ENCODE results near the gene PTGES.
A peak's percentile ranks its signal among the peaks of the same experiment; 100 is the strongest.
"Not testable (repeated sequence)": the region's sequence is repeated elsewhere in the genome, so short reads cannot be mapped to it uniquely, and the experiment has no call there.

Gene PTGES, protein sequence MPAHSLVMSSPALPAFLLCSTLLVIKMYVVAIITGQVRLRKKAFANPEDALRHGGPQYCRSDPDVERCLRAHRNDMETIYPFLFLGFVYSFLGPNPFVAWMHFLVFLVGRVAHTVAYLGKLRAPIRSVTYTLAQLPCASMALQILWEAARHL

GRCh38 chr9:129752900-129753729 is at the start of gene PTGES:
PTGES (minus strand) TSS chr9:129753042; CDS start chr9:129753012, 30 bp downstream.
- Histone ChIP-seq H3K36me3 (ENCODE audit: insufficient read depth) (no peaks in the 10 kb centered on the region), H3K27ac (no peak within 1 kb of the TSS), H3K4me2 (peak within 1 kb of the TSS; percentile 66), H3K79me2 (ENCODE audit: insufficient read depth, low read depth) (no peaks in the 10 kb centered on the region), H3K27me3 (ENCODE audit: insufficient read depth, low read depth) (peaks cover 47% of the 10 kb centered on the region), H3K9ac (no peak within 1 kb of the TSS), H2AFZ (ENCODE audit: low read depth) (peak within 1 kb of the TSS; percentile 42; the same call in 1 of the 2 replicates), H3K4me3 (IDR thresholded peaks at IDR 0.05; ENCODE audit: insufficient read depth, low read depth, low read length) (no peak within 1 kb of the TSS), H3K4me1 (ENCODE audit: low read depth, poor library complexity, severe bottlenecking) (peaks cover 8% of the 10 kb centered on the region), H4K20me1 (ENCODE audit: insufficient read depth) (no peaks in the 10 kb centered on the region)
- TF ChIP-seq CTCF (conservative IDR thresholded peaks at IDR 0.05; ENCODE audit: low read depth, low read length), result no peak

- Histone ChIP-seq H3K4me3 (IDR thresholded peaks at IDR 0.05; ENCODE audit: insufficient read depth, low read depth, low read length) (no peak overlapping the region), H3K27ac (no peak overlapping the region), H3K36me3 (ENCODE audit: insufficient read depth) (no peaks in the 10 kb centered on the region), H3K9ac (no peak overlapping the region), H3K4me2 (no peak overlapping the region), H3K79me2 (ENCODE audit: insufficient read depth, low read depth) (no peaks in the 10 kb centered on the region), H3K27me3 (ENCODE audit: insufficient read depth, low read depth) (peaks cover 1% of the 10 kb centered on the region; the same call in 1 of the 2 replicates), H4K20me1 (ENCODE audit: insufficient read depth) (no peaks in the 10 kb centered on the region), H2AFZ (ENCODE audit: low read depth) (no peak overlapping the region), H3K4me1 (ENCODE audit: low read depth, poor library complexity, severe bottlenecking) (peaks cover 11% of the 10 kb centered on the region)
- no peak for TF ChIP-seq CTCF (conservative IDR thresholded peaks at IDR 0.05; ENCODE audit: low read depth, low read length)
Observed at GRCh38 chr9:129801504-129801903, 48.7 kb upstream of the PTGES start.

- H4K20me1 ChIP-seq (ENCODE audit: insufficient read depth), result no peaks in the 10 kb centered on the region
- H3K4me2 ChIP-seq, result no peak overlapping the region
- H3K79me2 ChIP-seq (ENCODE audit: insufficient read depth, low read depth), result no peaks in the 10 kb centered on the region
- H3K27ac ChIP-seq, result no peak overlapping the region
- H3K9ac ChIP-seq, result no peak overlapping the region
- H3K4me3 ChIP-seq (IDR thresholded peaks at IDR 0.05; ENCODE audit: insufficient read depth, low read depth, low read length), result no peak overlapping the region
- no peaks in the 10 kb centered on the region for H3K36me3 ChIP-seq (ENCODE audit: insufficient read depth)
- peaks cover 14% of the 10 kb centered on the region for H3K4me1 ChIP-seq (ENCODE audit: low read depth, poor library complexity, severe bottlenecking)
- TF ChIP-seq CTCF (conservative IDR thresholded peaks at IDR 0.05; ENCODE audit: low read depth, low read length), result no peak
- H3K27me3 ChIP-seq (ENCODE audit: insufficient read depth, low read depth), result peaks cover 25% of the 10 kb centered on the region; the same call in 1 of the 2 replicates
- no peak overlapping the region for H2AFZ ChIP-seq (ENCODE audit: low read depth)
Observed at GRCh38 chr9:129798973-129799372, 46.1 kb upstream of the PTGES start.

DNA sequence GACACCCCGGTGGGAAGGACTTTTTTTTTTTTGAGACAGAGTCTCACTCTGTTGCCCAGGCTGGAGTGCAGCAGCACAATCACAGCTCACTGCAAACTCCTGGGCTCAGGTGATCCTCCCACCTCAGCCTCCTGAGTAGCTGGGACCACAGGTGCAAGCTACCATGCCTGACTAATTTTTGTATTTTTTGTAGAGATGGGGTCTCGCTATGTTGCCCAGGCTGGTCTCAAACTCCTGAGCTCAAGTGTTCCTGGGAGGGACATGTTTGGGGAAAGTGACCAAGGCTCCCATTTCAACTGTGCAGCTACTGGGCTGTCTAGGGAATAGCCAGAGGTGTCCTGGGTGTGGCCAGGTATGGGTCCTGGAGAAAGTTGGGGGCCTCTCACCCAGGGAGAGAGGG is 43.2 kb upstream of the PTGES start:
- not testable (repeated sequence) for H3K36me3 ChIP-seq (ENCODE audit: insufficient read depth)

GRCh38 chr9:129794549-129794948 is 41.7 kb upstream of the PTGES start:
- no peak overlapping the region for H3K4me3 ChIP-seq (IDR thresholded peaks at IDR 0.05; ENCODE audit: insufficient read depth, low read depth, low read length)

More for the DNA sequence above, 43.2 kb upstream of the PTGES start:
- peaks cover 43% of the 10 kb centered on the region for H3K27me3 ChIP-seq (ENCODE audit: insufficient read depth, low read depth)
- not testable (repeated sequence) for H3K79me2 ChIP-seq (ENCODE audit: insufficient read depth, low read depth); H2AFZ ChIP-seq (ENCODE audit: low read depth); H3K9ac ChIP-seq; H3K4me2 ChIP-seq; H3K4me3 ChIP-seq (IDR thresholded peaks at IDR 0.05; ENCODE audit: insufficient read depth, low read depth, low read length); H4K20me1 ChIP-seq (ENCODE audit: insufficient read depth); H3K27ac ChIP-seq
- H3K4me1 ChIP-seq (ENCODE audit: low read depth, poor library complexity, severe bottlenecking), result peaks cover 12% of the 10 kb centered on the region

More at GRCh38 chr9:129794549-129794948, 41.7 kb upstream of the PTGES start:
- Histone ChIP-seq H2AFZ (ENCODE audit: low read depth) (no peak overlapping the region), H3K4me2 (no peak overlapping the region), H3K27me3 (ENCODE audit: insufficient read depth, low read depth) (peaks cover 49% of the 10 kb centered on the region), H3K36me3 (ENCODE audit: insufficient read depth) (no peaks in the 10 kb centered on the region), H3K4me1 (ENCODE audit: low read depth, poor library complexity, severe bottlenecking) (peaks cover 15% of the 10 kb centered on the region), H3K27ac (no peak overlapping the region), H3K79me2 (ENCODE audit: insufficient read depth, low read depth) (no peaks in the 10 kb centered on the region), H4K20me1 (ENCODE audit: insufficient read depth) (no peaks in the 10 kb centered on the region), H3K9ac (no peak overlapping the region)
- TF ChIP-seq CTCF (conservative IDR thresholded peaks at IDR 0.05; ENCODE audit: low read depth, low read length), result no peak
